Activated T-helper 1 cell treated with Interleukin-2 at 50 U/mL for 16 hours (primary cell): ENCODE measurements around the gene SPINK14.

Experiments used
- DNase-seq: peaks from one replicate; pipeline ENCODE4 v3.0.0-alpha.2; 2020; ENCODE audit warnings: low read depth

SPINK14 gene

GRCh38 chr5:148201151-148201550 lies 32.8 kb downstream of the SPINK14 start:
- no peak for DNase-seq

- DNase-seq, result no peak
These were observed 34.3 kb downstream of the SPINK14 start, which contains the start of gene SPINK6 for GRCh38 chr5:148202531-148203203. SPINK6 (plus strand) TSS chr5:148203042; CDS start chr5:148203097, 55 bp downstream.

GRCh38 chr5:148205044-148205806 lies 36.9 kb downstream of the SPINK14 start:
- DNase-seq, result no peak

- DNase-seq, result no peak
These were observed 37.5 kb downstream of the SPINK14 start for GRCh38 chr5:148205865-148206264.

- DNase-seq, result no peak
These were observed 38.3 kb downstream of the SPINK14 start for GRCh38 chr5:148206620-148207019.

GRCh38 chr5:148208226-148208625 lies 39.9 kb downstream of the SPINK14 start:
- no peak for DNase-seq

- no peak for DNase-seq
These were observed 40.9 kb downstream of the SPINK14 start for GRCh38 chr5:148209151-148209770.

GRCh38 chr5:148214665-148215185 lies 46.4 kb downstream of the SPINK14 start:
- no peak for DNase-seq

- no peak for DNase-seq
These were observed 53.2 kb downstream of the SPINK14 start for GRCh38 chr5:148221508-148221907.

- no peak for DNase-seq
These were observed 55.9 kb downstream of the SPINK14 start for GRCh38 chr5:148224117-148224742.
